Endothelial cell of umbilical vein (primary cell): ENCODE measurements around the gene GSC2. TPM values are rescaled to one million over a fixed set of nuclear protein-coding genes. Genes with fewer than 3 reads are reported as not detected.

ENCODE experiments used
- BruUV-seq: library from RNA; stranded (reverse); fragments of 400-500 nt; replicated peaks from 2 replicates; lab custom pipeline; 2021; lab: Mats Ljungman, UMichigan
- CTCF ChIA-PET: fragments of 300-600, 350-600 bp; sonication (Branson Sonifier 250); formaldehyde crosslinking; loops from one replicate; lab custom pipeline; 2021; ENCODE audit warnings: antibody characterized with exemption, inconsistent platforms; lab: Charles Lee
- POLR2A ChIA-PET: fragments of 300-600, 350-600 bp; sonication (Branson Sonifier 250); formaldehyde crosslinking; loops from one replicate; lab custom pipeline; 2021; ENCODE audit warnings: antibody characterized with exemption, inconsistent platforms; lab: Charles Lee
- DNase-seq: peaks from one replicate; pipeline ENCODE4 v3.0.0-alpha.2; 2011; ENCODE audit warnings: low read depth, low spot score
- FAIRE-seq: peaks from 2 replicates; lab custom pipeline; 2011; peaks lifted over from hg19 to GRCh38; lab: Jason Lieb, UNC
- H2AFZ ChIP-seq: 2 replicates; pipeline ENCODE4 v1.6.0; 2012; ENCODE audit warnings: low read depth, low read length, control low read depth, inconsistent platforms
- H3K27ac ChIP-seq: 2 replicates; pipeline ENCODE4 v1.5.1; 2011; ENCODE audit warnings: low read depth, mild to moderate bottlenecking, control low read depth, low read length, moderate library complexity; ENCODE audit not compliant: insufficient read depth
- H3K27me3 ChIP-seq, 2 experiments: 2 replicates each; pipeline versions ENCODE4 v1.6.0 to v1.6.1; 2011; ENCODE audit warnings: low read length in 2 of 2, mixed read lengths in 1 of 2; ENCODE audit not compliant: control insufficient read depth in 2 of 2, insufficient read depth in 2 of 2
- H3K36me3 ChIP-seq, 2 experiments: 2 replicates in 1 of 2; 3 replicates in 1 of 2; pipeline ENCODE4 v1.5.1; 2011; ENCODE audit warnings: low read length in 2 of 2, mild to moderate bottlenecking in 1 of 2, moderate library complexity in 1 of 2; ENCODE audit not compliant: control insufficient read depth in 2 of 2, insufficient read depth in 2 of 2; ENCODE audit errors: extremely low read depth in 1 of 2
- H3K4me1 ChIP-seq: 3 replicates; pipeline ENCODE4 v1.5.1; 2011; ENCODE audit warnings: mild to moderate bottlenecking, low read length; ENCODE audit not compliant: control insufficient read depth, insufficient read depth; ENCODE audit errors: extremely low read depth
- H3K4me2 ChIP-seq: 2 replicates; pipeline ENCODE4 v1.6.1; 2011; ENCODE audit warnings: low read length, control low read depth, mixed read lengths; ENCODE audit not compliant: insufficient read depth
- H3K4me3 ChIP-seq, 3 experiments: fragments of 200-600 bp in 1 of 3; sonication (generic), shearing (Covaris generic) in 1 of 3; replicated peaks in 1 of 3; 2 replicates each; pipeline ENCODE4 v1.5.1; 2011 to 2016; ENCODE audit warnings: control low read depth in 3 of 3, low read length in 3 of 3, mild to moderate bottlenecking in 2 of 3, inconsistent platforms in 1 of 3, low read depth in 1 of 3, moderate library complexity in 1 of 3; ENCODE audit not compliant: insufficient read depth in 1 of 3
- H3K79me2 ChIP-seq: 2 replicates; pipeline ENCODE4 v1.6.0; 2012; ENCODE audit warnings: low read length, inconsistent platforms; ENCODE audit not compliant: control insufficient read depth, insufficient read depth
- H3K9ac ChIP-seq: replicated peaks from 2 replicates; pipeline ENCODE3; 2011; ENCODE audit warnings: low read length, control low read depth; ENCODE audit not compliant: insufficient read depth; ENCODE audit errors: extremely low read depth
- H3K9me1 ChIP-seq: replicated peaks from 3 replicates; pipeline ENCODE4 v1.6.0; 2011; ENCODE audit warnings: mild to moderate bottlenecking, low read length; ENCODE audit not compliant: control insufficient read depth, insufficient read depth; ENCODE audit errors: extremely low read depth
- H3K9me3 ChIP-seq: replicated peaks from 2 replicates; pipeline ENCODE4 v1.5.1; 2012; ENCODE audit warnings: low read length, inconsistent platforms; ENCODE audit not compliant: control insufficient read depth, insufficient read depth
- H4K20me1 ChIP-seq: replicated peaks from 2 replicates; pipeline ENCODE3; 2011; ENCODE audit warnings: mild to moderate bottlenecking, low read length; ENCODE audit not compliant: control insufficient read depth, insufficient read depth; ENCODE audit errors: extremely low read depth
- CTCF ChIP-seq, 2 donors: IDR thresholded peaks; 1 replicate in 1 of 2; 2 replicates in 1 of 2; pipeline ENCODE4 v1.5.1; 2011; ENCODE audit warnings: low read length in 2 of 2, mild to moderate bottlenecking in 2 of 2, moderate library complexity in 2 of 2, control low read depth in 1 of 2, inconsistent platforms in 1 of 2, low read depth in 1 of 2; ENCODE audit not compliant: insufficient read depth in 1 of 2; ENCODE audit errors: extremely low read depth in 1 of 2
- FOS ChIP-seq: IDR thresholded peaks from 2 replicates; pipeline ENCODE4 v1.6.1; 2011; ENCODE audit warnings: mild to moderate bottlenecking, low read length, moderate library complexity, borderline replicate concordance; ENCODE audit not compliant: insufficient read depth
- GATA2 ChIP-seq: IDR thresholded peaks from 2 replicates; pipeline ENCODE4 v1.7.0; 2011; ENCODE audit warnings: low read depth, mild to moderate bottlenecking, moderate library complexity, mixed read lengths, low read length; ENCODE audit not compliant: insufficient read length, insufficient read depth
- JUN ChIP-seq: IDR thresholded peaks from 2 replicates; pipeline ENCODE4 v1.6.1; 2011; ENCODE audit warnings: borderline replicate concordance, low read depth; ENCODE audit not compliant: insufficient read length, insufficient read depth
- POLR2A ChIP-seq: IDR thresholded peaks from 2 replicates; pipeline ENCODE4 v1.6.1; 2012; ENCODE audit warnings: low read depth, mild to moderate bottlenecking, control low read depth, low read length
- POLR2AphosphoS5 ChIP-seq: IDR thresholded peaks from 2 replicates; pipeline ENCODE4 v1.6.1; 2012; ENCODE audit warnings: low read depth, mild to moderate bottlenecking, control low read depth, low read length, moderate library complexity; ENCODE audit not compliant: insufficient read depth
- dilution Hi-C: fragments of 300-500 bp; cut with MboI; formaldehyde crosslinking; loops from one replicate; pipeline ENCODE4 v1.15.0; 2019; ENCODE audit warnings: low sequenced_read_pairs; ENCODE audit not compliant: extremely low pct_ligation_motif_present
- intact Hi-C: fragments of 100-400 bp; cut with micrococcal nuclease; formaldehyde crosslinking; loops from one replicate; pipeline ENCODE4 v1.10.0; 2022
- polyA plus RNA-seq, 4 experiments: library from polyadenylated mRNA; depleted of rRNA in 3 of 4; stranded (reverse) in 3 of 4; unstranded in 1 of 4; fragments of >200 nt; gene quantifications; 2 replicates each; pipeline versions ENCODE4 v1.2.1 to v1.2.3, GENCODE V29; 2011 to 2012; ENCODE audit warnings: missing spikeins in 1 of 4
- total RNA-seq: library from RNA; stranded (reverse); gene quantifications from 2 replicates; pipeline ENCODE4 v1.2.3, GENCODE V29; 2021
- TF ChIP-seq, protein P1 (sequence below): IDR thresholded peaks from 2 replicates; pipeline ENCODE4 v1.6.1; 2011; ENCODE audit not compliant: insufficient read depth, insufficient read length

GSC2 gene
- total and polyA plus RNA-seq, 2 donors (not counting 3 experiments of a cell fraction or from before 2014, with no cell fraction given) = not detected

DNA sequence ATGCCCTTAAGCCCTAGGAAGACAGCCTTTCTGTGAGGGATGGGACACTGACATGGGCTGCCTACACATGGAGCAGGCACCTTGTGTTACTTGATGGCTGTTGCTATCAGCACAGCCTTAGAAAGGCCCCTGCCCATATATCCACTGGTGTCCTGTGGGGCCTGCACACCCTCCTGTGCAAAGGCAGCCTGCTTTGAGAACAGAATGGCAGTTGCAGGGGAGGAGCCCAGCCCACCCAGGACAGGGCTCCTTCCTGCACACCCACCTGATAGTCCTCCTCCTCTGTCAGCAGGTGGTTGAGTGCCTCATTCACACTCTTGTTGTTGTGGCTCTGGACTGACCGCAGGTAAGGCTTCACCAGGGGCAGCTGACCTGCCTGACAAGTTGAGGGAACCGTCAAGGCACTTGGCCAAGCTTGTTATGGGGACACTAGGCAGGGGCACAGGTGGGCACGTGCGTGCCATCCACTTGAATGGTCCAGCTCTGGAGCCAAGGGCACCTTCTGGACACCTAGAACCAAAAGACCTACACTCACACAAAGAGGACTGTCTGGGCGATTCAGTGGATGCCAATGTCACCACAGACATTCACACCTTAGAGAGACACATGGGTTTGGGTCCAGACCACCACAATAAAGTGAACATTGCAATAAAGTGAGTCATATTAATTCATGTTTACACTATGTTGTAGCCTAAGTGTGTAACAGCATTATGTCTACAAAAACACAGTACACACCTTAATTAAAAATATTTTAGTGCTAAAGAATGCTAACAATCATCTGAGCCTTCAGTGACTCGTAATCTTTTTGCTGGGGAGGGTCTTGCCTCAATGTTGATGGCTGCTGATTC lies 37.8 kb upstream of the GSC2 start:
- FAIRE-seq (no peak), DNase-seq (no peak)
- Histone ChIP-seq H3K27me3 (no peaks in the 10 kb centered on the region), H3K9me1 (no peaks in the 10 kb centered on the region), H3K4me1 (no peaks in the 10 kb centered on the region), H3K27ac (no peak overlapping the region), H2AFZ (no peak overlapping the region), H4K20me1 (no peaks in the 10 kb centered on the region), H3K4me3 (no peak overlapping the region), H3K9ac (no peak overlapping the region), H3K9me3 (no peaks in the 10 kb centered on the region), H3K79me2 (no peaks in the 10 kb centered on the region), H3K36me3 (no peaks in the 10 kb centered on the region), H3K4me2 (no peak overlapping the region)
- BruUV-seq = no TSS peak
- POLR2A ChIA-PET = no interaction called here
- dilution Hi-C loops (no loop called here), intact Hi-C loops (no loop called here)
- CTCF ChIA-PET = interaction anchor here (0.5 to 1.6 kb wide), 3 partner anchors 8 to 18 kb away, joined by 3 to 4 read pairs (median 3); partner anchors contain the start of gene SLC25A1
- TF ChIP-seq POLR2AphosphoS5 = no peak
- TF ChIP-seq, protein P1, sequence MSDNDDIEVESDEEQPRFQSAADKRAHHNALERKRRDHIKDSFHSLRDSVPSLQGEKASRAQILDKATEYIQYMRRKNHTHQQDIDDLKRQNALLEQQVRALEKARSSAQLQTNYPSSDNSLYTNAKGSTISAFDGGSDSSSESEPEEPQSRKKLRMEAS = no peak
- no peak for TF ChIP-seq CTCF (IDR thresholded peaks at IDR 0.05; ENCODE audit: extremely low read depth in 1 of 2, insufficient read depth in 1 of 2, low read depth in 1 of 2, low read length in 2 of 2)
- TF ChIP-seq POLR2A = no peak
- no peak for TF ChIP-seq GATA2
- TF ChIP-seq FOS = no peak
- TF ChIP-seq JUN = no peak
